Measurements from ENCODE around the gene RALB.

- no peak for TF ChIP-seq POLR2A (IDR thresholded peaks at IDR 0.05)
- no peak for TF ChIP-seq CTCF (IDR thresholded peaks at IDR 0.05)
These were observed 62.2 kb downstream of the RALB start for GRCh38 chr2:120314690-120315366.

All from lower leg skin (tissue), 3 donors.